Measurements from ENCODE around the gene SEMA7A.

GRCh38 chr15:74387141-74387541, 46.6 kb downstream of the SEMA7A start:
- TF ChIP-seq POLR2AphosphoS5 (IDR thresholded peaks at IDR 0.05; ENCODE audit: insufficient read depth in 1 of 2, low read depth in 1 of 2) (no peak), CTCF (IDR thresholded peaks at IDR 0.05) (no peak)

Measured in vagina (tissue), 2 donors.